A673 (cell line): Measurements from ENCODE around the gene HOXB7.

Experiments
- CTCF ChIP-seq: fragments of 300-800, 200-600 bp; sonication (generic); conservative IDR thresholded peaks from 2 replicates; pipeline ENCODE4 v1.5.1; 2017; ENCODE audit warnings: low read depth, mild to moderate bottlenecking, antibody characterized with exemption, low read length, moderate library complexity, mixed read lengths
- EZH2 ChIP-seq: fragments of 200-600 bp; sonication (generic); IDR thresholded peaks from 2 replicates; pipeline ENCODE4 v1.6.1; 2017; ENCODE audit warnings: borderline replicate concordance, low read depth, mild to moderate bottlenecking, mixed read lengths, antibody characterized with exemption, low read length; ENCODE audit not compliant: poor library complexity, severe bottlenecking

- TF ChIP-seq CTCF (no peak), EZH2 (no peak)
Observed at GRCh38 chr17:48576479-48577309, 34.1 kb downstream of the HOXB7 start.
